Parathyroid adenoma (tissue), 2 donors: ENCODE data around the gene BARD1.
A peak's percentile ranks its signal among the peaks of the same experiment; 100 is the strongest.

Experiments used
- H2AFZ ChIP-seq: fragments of 300-600 bp; sonication (generic); one replicate; pipeline ENCODE4 v1.7.0; 2017; ENCODE audit warnings: antibody characterized with exemption, mild to moderate bottlenecking
- H3K27ac ChIP-seq: fragments of 300-600 bp; sonication (generic); one replicate; pipeline ENCODE4 v1.7.0; 2017
- H3K27me3 ChIP-seq: fragments of 300-600 bp; sonication (generic); one replicate; pipeline ENCODE4 v1.7.0; 2017; ENCODE audit warnings: low read length; ENCODE audit not compliant: control insufficient read depth, insufficient read depth
- H3K36me3 ChIP-seq: fragments of 300-600 bp; sonication (generic); one replicate; pipeline ENCODE4 v1.7.0; 2017; ENCODE audit warnings: low read length; ENCODE audit not compliant: control insufficient read depth, insufficient read depth
- H3K4me1 ChIP-seq: fragments of 300-600 bp; sonication (generic); one replicate; pipeline ENCODE4 v1.7.0; 2017; ENCODE audit warnings: control low read depth
- H3K4me2 ChIP-seq: fragments of 300-600 bp; sonication (generic); one replicate; pipeline ENCODE4 v1.7.0; 2017; ENCODE audit warnings: low read length
- H3K4me3 ChIP-seq: fragments of 300-600 bp; sonication (generic); one replicate; pipeline ENCODE4 v1.7.0; 2017; ENCODE audit warnings: low read depth, low read length
- H3K79me2 ChIP-seq: fragments of 300-600 bp; sonication (generic); one replicate; pipeline ENCODE4 v1.7.0; 2017; ENCODE audit warnings: control low read depth
- H3K9ac ChIP-seq: fragments of 300-600 bp; sonication (generic); one replicate; pipeline ENCODE4 v1.7.0; 2017; ENCODE audit warnings: mild to moderate bottlenecking
- H3K9me3 ChIP-seq: fragments of 300-600 bp; sonication (generic); one replicate; pipeline ENCODE4 v1.7.0; 2017; ENCODE audit warnings: low read length; ENCODE audit not compliant: control insufficient read depth
- TF ChIP-seq, protein P1 (sequence below): fragments of 300-600 bp; sonication (generic); IDR thresholded peaks from one replicate; pipeline ENCODE4 v1.7.0; 2017; ENCODE audit warnings: antibody characterized with exemption, mild to moderate bottlenecking
- donor health status: primary hyperparathyroidism.

Gene BARD1

GRCh38 chr2:214808981-214809750 lies at the start of gene BARD1:
BARD1 (minus strand) TSS chr2:214809683; CDS start chr2:214809569, 114 bp downstream.
- peaks cover 12% of the 10 kb centered on the region for H3K4me1 ChIP-seq
- peak within 1 kb of the TSS; percentile 92 for H3K4me3 ChIP-seq
- peak within 1 kb of the TSS; percentile 40 for H3K9ac ChIP-seq
- TF ChIP-seq, protein P1, sequence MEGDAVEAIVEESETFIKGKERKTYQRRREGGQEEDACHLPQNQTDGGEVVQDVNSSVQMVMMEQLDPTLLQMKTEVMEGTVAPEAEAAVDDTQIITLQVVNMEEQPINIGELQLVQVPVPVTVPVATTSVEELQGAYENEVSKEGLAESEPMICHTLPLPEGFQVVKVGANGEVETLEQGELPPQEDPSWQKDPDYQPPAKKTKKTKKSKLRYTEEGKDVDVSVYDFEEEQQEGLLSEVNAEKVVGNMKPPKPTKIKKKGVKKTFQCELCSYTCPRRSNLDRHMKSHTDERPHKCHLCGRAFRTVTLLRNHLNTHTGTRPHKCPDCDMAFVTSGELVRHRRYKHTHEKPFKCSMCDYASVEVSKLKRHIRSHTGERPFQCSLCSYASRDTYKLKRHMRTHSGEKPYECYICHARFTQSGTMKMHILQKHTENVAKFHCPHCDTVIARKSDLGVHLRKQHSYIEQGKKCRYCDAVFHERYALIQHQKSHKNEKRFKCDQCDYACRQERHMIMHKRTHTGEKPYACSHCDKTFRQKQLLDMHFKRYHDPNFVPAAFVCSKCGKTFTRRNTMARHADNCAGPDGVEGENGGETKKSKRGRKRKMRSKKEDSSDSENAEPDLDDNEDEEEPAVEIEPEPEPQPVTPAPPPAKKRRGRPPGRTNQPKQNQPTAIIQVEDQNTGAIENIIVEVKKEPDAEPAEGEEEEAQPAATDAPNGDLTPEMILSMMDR, result no peak
- peak within 1 kb of the TSS; percentile 87 for H3K27ac ChIP-seq
- no peaks in the 10 kb centered on the region for H3K36me3 ChIP-seq
- peak within 1 kb of the TSS; percentile 99 for H3K4me2 ChIP-seq
- H3K9me3 ChIP-seq, result no peaks in the 10 kb centered on the region
- H3K79me2 ChIP-seq, result peaks cover 4% of the 10 kb centered on the region
- H3K27me3 ChIP-seq, result no peaks in the 10 kb centered on the region
- peak within 1 kb of the TSS; percentile 95 for H2AFZ ChIP-seq

GRCh38 chr2:214856137-214856536 lies 46.7 kb upstream of the BARD1 start:
- TF ChIP-seq, protein P1, result no peak

GRCh38 chr2:214853906-214854305 lies 44.4 kb upstream of the BARD1 start:
- H3K9ac ChIP-seq, result no peak overlapping the region
- no peaks in the 10 kb centered on the region for H3K79me2 ChIP-seq
- H3K4me3 ChIP-seq, result no peak overlapping the region
- no peak overlapping the region for H2AFZ ChIP-seq
- no peaks in the 10 kb centered on the region for H3K27me3 ChIP-seq
- H3K27ac ChIP-seq, result no peak overlapping the region
- no peaks in the 10 kb centered on the region for H3K9me3 ChIP-seq
- no peaks in the 10 kb centered on the region for H3K36me3 ChIP-seq
- no peak overlapping the region for H3K4me2 ChIP-seq
- H3K4me1 ChIP-seq, result no peaks in the 10 kb centered on the region
- TF ChIP-seq, protein P1, result no peak

More at GRCh38 chr2:214856137-214856536, 46.7 kb upstream of the BARD1 start:
- H3K79me2 ChIP-seq, result no peaks in the 10 kb centered on the region
- H3K9me3 ChIP-seq, result no peaks in the 10 kb centered on the region
- H3K4me3 ChIP-seq, result no peak overlapping the region
- H3K27me3 ChIP-seq, result no peaks in the 10 kb centered on the region
- H3K4me1 ChIP-seq, result no peaks in the 10 kb centered on the region
- no peaks in the 10 kb centered on the region for H3K36me3 ChIP-seq
- no peak overlapping the region for H3K9ac ChIP-seq
- no peak overlapping the region for H3K27ac ChIP-seq
- peak overlapping the region; percentile 41 for H2AFZ ChIP-seq
- H3K4me2 ChIP-seq, result no peak overlapping the region

DNA sequence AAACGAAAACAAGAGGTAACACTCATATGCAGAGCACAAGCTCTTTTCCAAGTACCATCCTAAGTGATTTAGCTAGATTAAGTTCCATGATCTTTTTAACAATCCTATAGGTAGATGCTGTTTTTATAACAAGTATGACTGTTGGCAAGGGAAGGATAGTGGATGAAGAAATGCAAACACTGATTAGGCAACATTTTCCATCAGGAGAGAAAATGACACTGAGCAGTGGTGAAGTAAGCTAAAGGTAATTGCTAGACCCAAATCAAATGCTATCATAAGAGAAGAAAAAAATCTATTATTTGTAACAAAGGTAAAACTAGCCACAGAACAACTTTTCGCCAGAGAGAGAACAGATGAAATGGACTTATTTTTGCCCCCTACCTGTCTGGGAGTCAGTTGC lies 34.3 kb upstream of the BARD1 start:
- H3K27ac ChIP-seq, result no peak overlapping the region
- H3K4me3 ChIP-seq, result no peak overlapping the region
- H3K9me3 ChIP-seq, result no peaks in the 10 kb centered on the region
- no peaks in the 10 kb centered on the region for H3K27me3 ChIP-seq
- H3K4me1 ChIP-seq, result no peaks in the 10 kb centered on the region
- no peaks in the 10 kb centered on the region for H3K79me2 ChIP-seq
- TF ChIP-seq, protein P1, result no peak
- no peak overlapping the region for H3K4me2 ChIP-seq
- H3K9ac ChIP-seq, result no peak overlapping the region
- no peak overlapping the region for H2AFZ ChIP-seq
- no peaks in the 10 kb centered on the region for H3K36me3 ChIP-seq

GRCh38 chr2:214839464-214839863 lies 30.0 kb upstream of the BARD1 start:
- TF ChIP-seq, protein P1, result no peak
- no peaks in the 10 kb centered on the region for H3K27me3 ChIP-seq
- H3K4me1 ChIP-seq, result no peaks in the 10 kb centered on the region
- H3K9ac ChIP-seq, result no peak overlapping the region
- no peak overlapping the region for H2AFZ ChIP-seq
- H3K79me2 ChIP-seq, result no peaks in the 10 kb centered on the region
- no peak overlapping the region for H3K4me3 ChIP-seq
- H3K4me2 ChIP-seq, result no peak overlapping the region
- no peaks in the 10 kb centered on the region for H3K9me3 ChIP-seq
- no peaks in the 10 kb centered on the region for H3K36me3 ChIP-seq
- no peak overlapping the region for H3K27ac ChIP-seq
